Middle frontal gyrus (tissue), 1 donor: Measurements from ENCODE around the gene HPSE2.
"Not testable (repeated sequence)": the region's sequence is repeated elsewhere in the genome, so short reads cannot be mapped to it uniquely, and the experiment has no call there.

Experiments used
- DNase-seq: peaks from one replicate; pipeline ENCODE4 v3.0.0-alpha.2; 2015; ENCODE audit warnings: low spot score; ENCODE audit errors: extremely low spot score

HPSE2 gene

GRCh38 chr10:98572594-98572993 is 663.1 kb downstream of the HPSE2 start:
- no peak for DNase-seq

- no peak for DNase-seq
Measured at GRCh38 chr10:98570834-98571233, 664.8 kb downstream of the HPSE2 start.

- no peak for DNase-seq
Measured at GRCh38 chr10:98569853-98570252, 665.8 kb downstream of the HPSE2 start.

DNA sequence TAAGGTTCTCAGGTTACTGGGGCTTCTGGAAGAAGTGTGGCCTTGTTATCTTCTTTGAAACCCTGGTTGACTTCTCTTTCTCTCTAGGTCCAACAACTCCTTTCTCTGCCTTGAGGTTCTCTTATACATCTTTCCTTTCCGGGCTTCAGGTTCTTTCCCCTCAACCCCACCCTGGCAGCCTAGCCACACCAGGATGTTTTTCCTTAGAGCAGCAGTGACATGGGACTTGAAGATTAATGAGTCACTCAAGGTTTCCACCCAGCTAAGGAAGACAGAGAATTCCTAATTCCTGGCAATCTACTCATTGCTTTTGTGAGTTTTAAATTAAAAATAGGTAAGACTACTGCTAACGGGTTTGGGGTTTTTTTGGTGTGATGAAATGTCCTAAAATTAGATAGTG is 667.1 kb downstream of the HPSE2 start:
- DNase-seq: no peak

DNA sequence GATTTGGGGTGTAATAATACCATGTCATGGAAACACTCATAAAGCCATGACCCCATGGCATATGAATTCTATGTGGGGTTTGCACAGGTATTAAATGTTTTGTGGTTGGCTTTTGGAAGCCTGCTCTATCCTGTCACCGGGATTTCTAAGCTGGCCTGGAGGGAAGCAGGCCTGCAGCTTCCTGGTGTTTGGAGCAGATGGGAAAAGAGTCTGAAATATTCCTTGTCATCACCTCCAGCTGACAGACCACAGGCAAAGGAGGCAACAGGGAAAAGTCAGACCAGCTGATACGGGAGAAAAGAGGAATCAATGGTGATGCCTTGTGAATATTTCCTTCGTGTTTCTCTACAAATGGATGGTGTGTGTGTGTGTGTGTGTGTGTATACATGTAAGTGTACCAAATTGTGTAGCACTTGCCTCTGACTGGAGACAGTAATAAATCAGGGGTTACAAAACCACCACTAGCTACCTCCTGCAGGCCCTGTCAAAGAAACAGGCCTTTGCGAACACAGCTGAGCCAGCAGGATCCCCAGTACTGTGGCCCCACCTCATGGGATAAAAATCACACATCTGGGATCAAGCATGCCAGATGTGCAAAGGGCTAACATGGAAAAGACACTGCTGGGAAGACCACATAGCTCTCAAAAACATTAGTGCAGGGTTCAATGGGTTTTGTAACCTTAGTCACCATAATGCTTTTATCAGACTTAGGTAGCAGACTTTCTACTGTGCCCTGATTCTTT is 668.1 kb downstream of the HPSE2 start:
- no peak for DNase-seq

DNA sequence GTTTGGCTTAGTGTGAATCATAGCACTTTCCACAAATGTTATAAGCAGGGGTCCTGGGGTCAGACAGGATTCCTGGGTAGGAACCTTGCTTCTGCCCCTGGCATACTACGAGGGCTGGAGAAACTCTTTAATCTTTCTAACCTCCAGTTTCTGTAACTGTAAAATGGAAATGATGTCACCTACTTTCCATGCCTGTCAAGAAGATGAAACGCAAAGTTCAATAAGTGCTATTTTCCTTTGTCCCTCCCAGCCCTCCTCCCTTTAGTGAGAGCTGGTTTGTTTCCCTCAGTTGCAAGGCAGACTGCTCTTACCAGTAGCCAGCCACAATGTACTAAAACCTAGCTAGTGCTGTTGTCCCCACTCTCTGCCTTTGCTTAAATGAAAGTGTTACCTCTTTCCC is 671.8 kb downstream of the HPSE2 start:
- DNase-seq: no peak

DNA sequence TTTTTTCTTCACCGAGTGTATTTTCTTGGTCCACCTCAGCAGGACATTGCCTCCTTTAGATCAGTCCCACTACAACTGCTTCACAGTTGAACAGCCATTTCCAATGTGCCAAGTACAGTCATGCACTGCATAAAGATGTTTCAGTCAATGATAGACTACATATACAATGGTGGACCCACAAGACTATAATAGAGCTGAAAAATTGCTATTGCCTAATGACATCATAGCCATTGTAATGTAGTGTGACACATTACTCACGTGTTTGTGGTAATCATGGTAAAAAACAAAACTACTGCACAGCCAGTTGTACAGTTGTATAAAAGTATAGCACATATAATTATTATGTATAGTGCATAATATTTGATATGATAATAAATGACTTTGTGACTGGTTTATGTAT is 675.1 kb downstream of the HPSE2 start:
- DNase-seq: no peak

- DNase-seq: no peak
Measured at GRCh38 chr10:98556061-98556460, 679.6 kb downstream of the HPSE2 start.

GRCh38 chr10:98555021-98555619 is 680.5 kb downstream of the HPSE2 start:
- no peak for DNase-seq

GRCh38 chr10:98541561-98541960 is 694.1 kb downstream of the HPSE2 start:
- DNase-seq: not testable (repeated sequence)

- no peak for DNase-seq
Measured at GRCh38 chr10:98539578-98539977, 696.1 kb downstream of the HPSE2 start.

- DNase-seq: no peak
Measured at GRCh38 chr10:98538472-98538871, 697.2 kb downstream of the HPSE2 start.

GRCh38 chr10:98536551-98536950 is 699.1 kb downstream of the HPSE2 start:
- DNase-seq: no peak

DNA sequence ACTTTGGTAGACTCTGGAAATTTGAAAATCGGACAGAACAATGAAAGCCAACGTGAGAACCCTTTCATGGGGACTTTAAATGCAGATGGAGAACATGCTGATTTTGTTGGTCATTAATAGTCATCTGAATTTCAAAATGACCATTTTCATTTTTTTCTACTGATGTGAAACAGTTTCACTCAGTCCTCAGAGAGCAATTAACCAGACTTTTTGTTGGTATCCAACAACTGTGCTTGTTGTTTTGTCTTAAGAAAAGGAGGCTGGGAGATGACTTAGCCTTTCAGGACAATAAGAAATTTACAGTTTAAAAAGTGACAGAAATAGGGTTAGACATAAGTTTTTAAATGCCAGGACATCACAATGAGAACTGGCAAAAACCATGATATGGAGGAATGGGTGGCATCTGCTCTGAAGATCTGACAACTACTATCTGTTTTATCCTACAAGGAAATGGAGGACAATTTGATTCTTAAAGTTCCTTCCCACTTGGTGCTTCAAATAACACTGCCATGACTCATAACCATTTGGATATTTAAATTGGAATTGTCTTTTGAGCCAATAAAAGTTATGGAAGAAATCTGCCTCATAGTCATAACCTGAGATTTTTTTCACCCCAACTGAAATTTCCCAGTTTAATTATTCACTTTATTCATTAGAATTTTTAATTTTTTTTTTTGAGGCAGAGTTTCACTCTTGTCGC is 701.8 kb downstream of the HPSE2 start:
- DNase-seq: no peak

DNA sequence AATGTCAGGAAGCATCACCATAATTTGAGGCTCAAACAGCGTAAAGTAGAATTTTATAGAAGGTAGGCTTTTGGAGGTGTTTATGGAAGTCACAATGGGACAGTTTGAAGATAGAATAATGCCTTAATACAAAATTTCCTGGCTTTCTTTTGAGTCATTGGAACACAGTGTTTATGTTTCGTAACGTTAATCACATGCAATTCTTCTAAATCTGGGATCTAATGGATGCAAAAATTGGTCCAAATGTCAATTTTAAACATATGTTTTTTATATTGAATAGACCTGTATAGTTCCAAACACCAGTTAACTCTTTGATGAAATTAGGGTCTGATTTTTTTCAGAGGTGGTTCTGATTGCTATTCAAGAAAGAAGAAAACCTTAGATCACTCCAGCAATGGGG is 702.4 kb downstream of the HPSE2 start:
- no peak for DNase-seq

GRCh38 chr10:98528805-98529183 is 706.9 kb downstream of the HPSE2 start:
- no peak for DNase-seq

DNA sequence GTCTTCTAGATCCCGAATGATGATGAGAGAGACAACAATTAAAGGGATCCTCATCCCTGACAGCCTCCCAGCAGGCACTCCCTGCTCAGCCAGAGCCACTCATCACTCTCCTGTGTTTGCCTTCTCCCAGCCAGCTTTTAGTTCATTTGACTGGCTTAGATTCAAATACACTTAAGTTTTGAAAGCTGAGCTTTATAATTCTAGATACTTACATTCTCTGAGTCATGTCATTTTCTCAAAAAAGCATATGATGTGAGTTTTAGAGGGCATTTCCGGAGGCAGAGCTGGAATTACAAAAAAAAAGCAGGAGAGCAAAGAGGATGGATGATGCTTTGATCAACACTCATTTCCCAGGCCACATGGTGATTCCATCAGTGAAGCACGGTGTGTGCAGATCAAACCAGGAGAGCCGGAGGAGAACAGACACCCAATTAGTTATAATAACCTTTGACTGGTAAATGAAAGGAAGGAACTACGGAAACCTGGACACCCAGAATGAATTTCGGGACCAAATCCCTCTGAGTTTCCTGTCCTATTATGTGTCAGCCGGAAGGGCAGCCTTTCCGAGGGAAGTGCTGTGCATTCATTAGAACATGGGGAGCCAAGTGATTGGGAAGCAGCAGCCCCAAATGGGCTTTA is 707.4 kb downstream of the HPSE2 start:
- no peak for DNase-seq

GRCh38 chr10:98525969-98526368 is 709.7 kb downstream of the HPSE2 start:
- DNase-seq: no peak

- no peak for DNase-seq
Measured at GRCh38 chr10:98524124-98524523, 711.5 kb downstream of the HPSE2 start.

DNA sequence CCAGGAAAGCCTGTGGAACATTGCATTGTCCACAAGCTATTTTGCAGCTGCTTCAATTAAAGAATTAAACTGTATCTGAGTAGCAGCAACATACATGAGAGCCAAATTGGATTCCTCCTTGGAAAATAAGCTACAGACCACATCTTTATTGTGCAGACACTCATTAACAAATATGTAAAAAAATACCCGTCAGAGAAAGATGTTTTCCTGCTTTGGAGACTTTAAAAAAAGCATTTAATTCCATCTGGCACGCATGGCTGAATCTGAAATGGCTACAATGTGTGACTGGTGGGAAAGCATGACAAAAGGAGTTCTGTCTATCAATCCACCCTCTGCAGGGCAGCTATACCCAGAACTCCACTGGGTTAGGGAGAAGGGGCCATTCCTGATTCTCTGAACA is 715.8 kb downstream of the HPSE2 start:
- DNase-seq: no peak

GRCh38 chr10:98517672-98518071 is 718.0 kb downstream of the HPSE2 start:
- DNase-seq: no peak

- DNase-seq: no peak
Measured at GRCh38 chr10:98516352-98516751, 719.3 kb downstream of the HPSE2 start.
